OCI-LY1 (cell line): ENCODE results near the gene RPGRIP1.
"Not testable (repeated sequence)": the region's sequence is repeated elsewhere in the genome, so short reads cannot be mapped to it uniquely, and the experiment has no call there.

Source experiments
- H2AFZ ChIP-seq: fragments of 200-600 bp; sonication (generic), shearing (Covaris generic); 2 replicates; pipeline ENCODE4 v1.6.0; 2014; ENCODE audit warnings: antibody characterized with exemption, mild to moderate bottlenecking, low read length
- H3F3A ChIP-seq: fragments of 200-600 bp; sonication (generic), shearing (Covaris generic); 2 replicates; pipeline ENCODE4 v1.6.0; 2014; ENCODE audit warnings: mild to moderate bottlenecking, antibody characterized with exemption, low read length, moderate library complexity; ENCODE audit not compliant: insufficient read depth
- H3K27ac ChIP-seq: fragments of 200-600 bp; sonication (generic); 2 replicates; pipeline ENCODE4 v1.5.1; 2014; ENCODE audit warnings: low read length, mixed run types, mild to moderate bottlenecking, low read depth; ENCODE audit not compliant: poor library complexity, severe bottlenecking
- H3K27me3 ChIP-seq: fragments of 200-600 bp; sonication (generic); 2 replicates; pipeline ENCODE4 v1.6.0; 2014; ENCODE audit warnings: antibody characterized with exemption, mild to moderate bottlenecking, low read length, moderate library complexity; ENCODE audit not compliant: insufficient read depth
- H3K36me3 ChIP-seq: fragments of 200-600 bp; sonication (generic); 2 replicates; pipeline ENCODE4 v1.6.1; 2014; ENCODE audit warnings: mild to moderate bottlenecking, antibody characterized with exemption, low read length, moderate library complexity, mixed read lengths; ENCODE audit not compliant: insufficient read depth
- H3K4me1 ChIP-seq: fragments of 200-600 bp; sonication (generic); 2 replicates; pipeline ENCODE4 v1.5.1; 2014; ENCODE audit warnings: mild to moderate bottlenecking, low read length, moderate library complexity; ENCODE audit not compliant: insufficient read depth, severe bottlenecking
- H3K4me2 ChIP-seq: fragments of 200-600 bp; sonication (generic), shearing (Covaris generic); 2 replicates; pipeline ENCODE4 v1.6.1; 2014; ENCODE audit warnings: low read length
- H3K4me3 ChIP-seq: fragments of 200-600 bp; sonication (generic); 2 replicates; pipeline ENCODE4 v1.5.1; 2014; ENCODE audit warnings: low read length, low read depth, mild to moderate bottlenecking, mixed read lengths; ENCODE audit not compliant: poor library complexity, severe bottlenecking
- H3K79me2 ChIP-seq: fragments of 200-600 bp; shearing (Covaris generic); 2 replicates; pipeline ENCODE4 v1.6.1; 2016; ENCODE audit warnings: mixed run types, low read length, mixed read lengths; ENCODE audit not compliant: insufficient read depth
- H3K9ac ChIP-seq: fragments of 200-600 bp; sonication (generic), shearing (Covaris generic); 2 replicates; pipeline ENCODE4 v1.6.1; 2014; ENCODE audit warnings: mild to moderate bottlenecking, low read length, mixed read lengths
- H3K9me2 ChIP-seq: fragments of 200-600 bp; sonication (generic), shearing (Covaris generic); 2 replicates; pipeline ENCODE4 v1.6.1; 2014; ENCODE audit warnings: low read depth, mild to moderate bottlenecking, low read length, mixed read lengths
- H3K9me3 ChIP-seq: fragments of 200-600 bp; shearing (Covaris generic); 2 replicates; pipeline ENCODE4 v1.6.1; 2014; ENCODE audit warnings: low read length, mixed read lengths
- H4K20me1 ChIP-seq: fragments of 200-600 bp; sonication (generic), shearing (Covaris generic); 2 replicates; pipeline ENCODE4 v1.6.0; 2016; ENCODE audit warnings: mild to moderate bottlenecking, low read length; ENCODE audit not compliant: insufficient read depth
- CTCF ChIP-seq: fragments of 200-600 bp; sonication (generic), shearing (Covaris generic); IDR thresholded peaks from 2 replicates; pipeline ENCODE4 v1.5.1; 2017; ENCODE audit warnings: mild to moderate bottlenecking, antibody characterized with exemption, low read length, moderate library complexity, mixed read lengths
- EZH2 ChIP-seq: fragments of 200-600 bp; sonication (generic), shearing (Covaris generic); IDR thresholded peaks from 2 replicates; pipeline ENCODE4 v1.8.0; 2017; ENCODE audit warnings: borderline replicate concordance, mixed run types, mild to moderate bottlenecking, antibody characterized with exemption, low read length, moderate library complexity, mixed read lengths

Gene RPGRIP1

GRCh38 chr14:21300892-21301291 lies 21.0 kb downstream of the RPGRIP1 start:
- no peaks in the 10 kb centered on the region for H3K9me2 ChIP-seq
- H3K27ac ChIP-seq, result no peak overlapping the region
- H3K27me3 ChIP-seq, result no peaks in the 10 kb centered on the region
- H3K36me3 ChIP-seq, result no peaks in the 10 kb centered on the region
- peak overlapping the region; percentile 17; the same call in 1 of the 2 replicates for H3K9ac ChIP-seq
- H4K20me1 ChIP-seq, result no peaks in the 10 kb centered on the region
- peak overlapping the region; percentile 68 for H3K4me2 ChIP-seq
- H3K4me1 ChIP-seq, result peaks cover 20% of the 10 kb centered on the region
- TF ChIP-seq EZH2 (no peak), CTCF (peak; percentile 18; the same call in 1 of the 2 replicates)
- peak overlapping the region; percentile 52 for H3K4me3 ChIP-seq
- no peaks in the 10 kb centered on the region for H3K79me2 ChIP-seq
- H3K9me3 ChIP-seq, result no peaks in the 10 kb centered on the region
- H3F3A ChIP-seq, result no peaks in the 10 kb centered on the region
- H2AFZ ChIP-seq, result no peak overlapping the region

GRCh38 chr14:21302013-21302835 lies 22.3 kb downstream of the RPGRIP1 start:
- TF ChIP-seq CTCF (no peak), EZH2 (no peak)
- peaks cover 20% of the 10 kb centered on the region for H3K4me1 ChIP-seq
- no peaks in the 10 kb centered on the region for H3K27me3 ChIP-seq
- H2AFZ ChIP-seq, result no peak overlapping the region
- H4K20me1 ChIP-seq, result no peaks in the 10 kb centered on the region
- H3K79me2 ChIP-seq, result no peaks in the 10 kb centered on the region
- no peaks in the 10 kb centered on the region for H3K9me2 ChIP-seq
- no peaks in the 10 kb centered on the region for H3F3A ChIP-seq
- no peak overlapping the region for H3K4me3 ChIP-seq
- no peak overlapping the region for H3K4me2 ChIP-seq
- H3K36me3 ChIP-seq, result no peaks in the 10 kb centered on the region
- H3K9me3 ChIP-seq, result no peaks in the 10 kb centered on the region
- H3K9ac ChIP-seq, result no peak overlapping the region
- no peak overlapping the region for H3K27ac ChIP-seq

- not testable (repeated sequence) for H3F3A ChIP-seq, H3K27ac ChIP-seq, H3K4me3 ChIP-seq, H3K9me2 ChIP-seq, H3K4me2 ChIP-seq, H4K20me1 ChIP-seq, H3K9me3 ChIP-seq, H3K79me2 ChIP-seq, H2AFZ ChIP-seq, H3K36me3 ChIP-seq, H3K27me3 ChIP-seq, H3K9ac ChIP-seq
- H3K4me1 ChIP-seq, result peaks cover 22% of the 10 kb centered on the region
These were observed 22.9 kb downstream of the RPGRIP1 start for GRCh38 chr14:21302836-21303140.

GRCh38 chr14:21307637-21308036 lies 27.8 kb downstream of the RPGRIP1 start:
- Histone ChIP-seq H3F3A (peaks cover 6% of the 10 kb centered on the region), H3K9me2 (no peaks in the 10 kb centered on the region), H3K9ac (peak overlapping the region; percentile 60; the same call in 1 of the 2 replicates), H3K27ac (peak overlapping the region; percentile 30), H4K20me1 (no peaks in the 10 kb centered on the region), H3K36me3 (no peaks in the 10 kb centered on the region), H3K27me3 (no peaks in the 10 kb centered on the region), H2AFZ (no peak overlapping the region), H3K9me3 (no peaks in the 10 kb centered on the region), H3K4me1 (peaks cover 20% of the 10 kb centered on the region), H3K4me3 (peak overlapping the region; percentile 58), H3K4me2 (peak overlapping the region; percentile 63), H3K79me2 (no peaks in the 10 kb centered on the region)
- no peak for TF ChIP-seq EZH2
- no peak for TF ChIP-seq CTCF
